Endometrial microvascular endothelial cells (primary cell): ENCODE results near the gene CELF4. TPM values are rescaled to one million over a fixed set of nuclear protein-coding genes. Genes with fewer than 3 reads are reported as not detected.

Experiments
- in situ Hi-C: cut with HindIII; loops from 2 replicates; pipeline ENCODE4 v1.10.0; 2017; ENCODE audit warnings: low sequenced_read_pairs, low pct_unique_long_range_greater_than_20kb; ENCODE audit errors: inconsistent ontology term
- total RNA-seq: library from RNA; depleted of rRNA; stranded (reverse); fragments of >200 nt; gene quantifications from one replicate; pipeline ENCODE4 v1.2.3, GENCODE V29; 2015; ENCODE audit errors: inconsistent ontology term

CELF4 gene
- total RNA-seq, 1 donor from 2014 or later: not detected

- in situ Hi-C loops: no loop called here
Observed at GRCh38 chr18:37551846-37552245, 13.8 kb downstream of the CELF4 start.

GRCh38 chr18:37551249-37551648 lies 14.3 kb downstream of the CELF4 start:
- in situ Hi-C loops: no loop called here

GRCh38 chr18:37550118-37550875 lies 15.3 kb downstream of the CELF4 start:
- in situ Hi-C loops: no loop called here

GRCh38 chr18:37548679-37549289 lies 16.8 kb downstream of the CELF4 start:
- in situ Hi-C loops: no loop called here

GRCh38 chr18:37547196-37547827 lies 18.3 kb downstream of the CELF4 start:
- in situ Hi-C loops: no loop called here

- in situ Hi-C loops: no loop called here
Observed at GRCh38 chr18:37546651-37547050, 18.9 kb downstream of the CELF4 start.

- in situ Hi-C loops: no loop called here
Observed at GRCh38 chr18:37546272-37546537, 19.4 kb downstream of the CELF4 start.

- in situ Hi-C loops: no loop called here
Observed at GRCh38 chr18:37545461-37546271, 19.9 kb downstream of the CELF4 start.

GRCh38 chr18:37544713-37545112 lies 20.9 kb downstream of the CELF4 start:
- in situ Hi-C loops: no loop called here

GRCh38 chr18:37544217-37544616 lies 21.4 kb downstream of the CELF4 start:
- in situ Hi-C loops: no loop called here

GRCh38 chr18:37543321-37543720 lies 22.3 kb downstream of the CELF4 start:
- in situ Hi-C loops: no loop called here

- in situ Hi-C loops: no loop called here
Observed at GRCh38 chr18:37541517-37541916, 24.1 kb downstream of the CELF4 start.

- in situ Hi-C loops: no loop called here
Observed at GRCh38 chr18:37540424-37541138, 25.0 kb downstream of the CELF4 start.

GRCh38 chr18:37539236-37539635 lies 26.4 kb downstream of the CELF4 start:
- in situ Hi-C loops: no loop called here

- in situ Hi-C loops: no loop called here
Observed at GRCh38 chr18:37538526-37539205, 26.9 kb downstream of the CELF4 start.

- in situ Hi-C loops: no loop called here
Observed at GRCh38 chr18:37537868-37538525, 27.6 kb downstream of the CELF4 start.

GRCh38 chr18:37536656-37537055 lies 28.9 kb downstream of the CELF4 start:
- in situ Hi-C loops: no loop called here

GRCh38 chr18:37535968-37536367 lies 29.6 kb downstream of the CELF4 start:
- in situ Hi-C loops: no loop called here
